NAMALWA (cell line): ENCODE results near the gene OR51V1.
A peak's percentile ranks its signal among the peaks of the same experiment; 100 is the strongest.
"Not testable (repeated sequence)": the region's sequence is repeated elsewhere in the genome, so short reads cannot be mapped to it uniquely, and the experiment has no call there.

ENCODE experiments used
- DNase-seq: peaks from one replicate; pipeline ENCODE4 v3.0.0-alpha.2; 2015; ENCODE audit warnings: low spot score

Gene OR51V1

GRCh38 chr11:5230266-5230665 lies 29.8 kb upstream of the OR51V1 start:
- no peak for DNase-seq

- DNase-seq = no peak
Measured at GRCh38 chr11:5229796-5230195, 29.3 kb upstream of the OR51V1 start.

GRCh38 chr11:5229356-5229755 lies 28.9 kb upstream of the OR51V1 start:
- no peak for DNase-seq

DNA sequence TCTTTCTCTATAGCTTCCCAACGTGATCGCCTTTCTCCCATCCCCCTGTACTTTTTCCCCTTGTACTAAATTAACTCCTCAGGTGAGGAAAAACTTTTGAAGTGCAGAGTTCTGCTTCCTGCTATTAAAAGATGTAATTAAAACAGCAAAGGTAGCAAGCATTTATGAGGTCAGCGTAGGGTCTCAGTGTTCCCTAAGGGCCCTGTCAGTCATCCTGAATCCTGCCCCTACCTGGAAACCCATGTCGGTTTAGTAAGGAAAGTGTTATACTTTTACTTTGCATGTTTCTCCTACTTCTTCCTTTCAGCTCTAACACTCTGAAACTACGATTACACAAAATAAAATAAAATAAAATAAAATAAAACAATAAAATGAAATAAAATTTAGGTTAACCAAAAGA lies 27.6 kb upstream of the OR51V1 start:
- no peak for DNase-seq

- no peak for DNase-seq
Measured at GRCh38 chr11:5227681-5228080, 27.2 kb upstream of the OR51V1 start.

GRCh38 chr11:5226732-5227310 lies 26.3 kb upstream of the OR51V1 start, which contains the start of gene HBB:
HBB (minus strand) TSS chr11:5227071; CDS start chr11:5227021, 50 bp downstream.
- no peak for DNase-seq

GRCh38 chr11:5225480-5225871 lies 25.0 kb upstream of the OR51V1 start:
- DNase-seq = no peak

- DNase-seq = no peak
Measured at GRCh38 chr11:5224538-5225479, 24.3 kb upstream of the OR51V1 start.

- no peak for DNase-seq
Measured at GRCh38 chr11:5223686-5224085, 23.2 kb upstream of the OR51V1 start.

DNA sequence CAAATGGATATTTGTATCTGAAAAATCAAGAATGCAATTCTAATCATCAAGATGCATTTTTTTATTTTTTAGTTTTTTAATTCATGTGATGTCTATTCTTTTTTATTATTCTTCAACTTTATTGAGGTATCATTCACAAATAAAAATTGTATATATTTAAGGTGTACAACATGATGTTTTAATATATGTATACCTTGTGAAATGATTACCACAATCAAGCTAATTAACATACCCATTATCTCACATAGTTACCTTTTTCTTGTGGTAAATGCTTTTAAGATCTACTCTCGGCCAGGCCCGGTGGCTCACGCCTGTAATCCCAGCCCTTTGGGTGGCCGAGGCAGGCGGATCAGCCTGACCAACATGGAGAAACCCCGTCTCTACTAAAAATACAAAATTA lies 22.7 kb upstream of the OR51V1 start:
- no peak for DNase-seq

GRCh38 chr11:5210376-5210885 lies 9.9 kb upstream of the OR51V1 start:
- no peak for DNase-seq

- peak; percentile 27 for DNase-seq
Measured at GRCh38 chr11:5204787-5205186, 4.3 kb upstream of the OR51V1 start.

DNA sequence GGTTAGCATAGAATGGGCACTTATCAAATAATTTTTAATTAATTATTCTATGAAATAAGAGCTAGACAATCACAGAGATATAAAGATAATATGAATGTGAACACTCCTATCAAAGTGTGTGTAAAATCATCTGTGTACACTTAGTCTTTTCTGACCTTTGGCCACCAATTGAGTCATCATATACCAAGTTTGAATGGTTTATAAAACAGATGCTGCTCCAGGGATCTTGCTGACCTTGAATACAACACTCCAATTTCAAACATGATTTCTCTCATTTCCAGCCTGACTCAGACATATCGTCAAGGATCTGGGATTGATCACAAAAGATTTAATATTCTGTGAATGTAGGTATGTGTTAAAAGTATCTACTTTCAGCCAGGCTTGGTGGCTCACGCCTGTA lies 2.9 kb upstream of the OR51V1 start:
- no peak for DNase-seq

DNA sequence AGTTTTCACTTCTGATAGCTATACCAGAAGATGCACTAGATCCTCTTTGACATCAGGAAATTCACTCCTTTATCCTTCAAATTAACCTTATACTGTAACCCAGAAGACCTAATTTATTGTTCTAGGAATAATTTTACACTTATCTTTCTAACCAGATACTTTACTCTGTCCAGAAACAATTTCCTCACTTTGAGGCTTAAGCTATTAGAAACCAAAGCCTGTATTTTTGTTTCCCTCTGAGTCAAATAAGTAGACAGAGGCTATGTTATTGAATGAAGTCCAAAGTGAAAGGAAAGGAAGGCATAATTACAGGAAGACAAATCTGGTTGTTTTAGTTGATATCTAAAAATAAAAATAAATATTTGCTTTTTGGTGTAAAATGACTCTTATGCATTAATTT lies 2.2 kb downstream of the OR51V1 start:
- DNase-seq = no peak

- no peak for DNase-seq
Measured at GRCh38 chr11:5197536-5197935, 2.9 kb downstream of the OR51V1 start.

GRCh38 chr11:5196731-5197130 lies 3.8 kb downstream of the OR51V1 start:
- DNase-seq = no peak

DNA sequence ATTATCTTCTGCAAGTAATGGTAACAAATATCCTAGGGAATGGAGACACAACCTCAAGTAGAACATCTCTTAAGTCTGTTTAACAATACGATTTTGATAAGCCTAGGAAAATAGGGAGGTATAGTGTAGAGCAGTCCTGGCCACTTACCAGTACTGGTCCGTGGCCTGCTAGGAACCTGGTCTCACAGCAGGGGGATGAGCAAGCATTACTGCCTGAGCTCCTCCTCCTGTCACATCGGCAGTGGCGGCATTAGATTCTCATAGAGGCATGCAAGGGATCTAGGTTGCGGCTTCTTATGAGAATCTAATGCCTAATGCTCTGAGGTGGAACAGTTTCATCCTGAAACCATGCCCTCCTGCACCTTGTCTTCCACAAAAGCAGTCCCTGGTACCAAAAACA lies 4.4 kb downstream of the OR51V1 start:
- no peak for DNase-seq

DNA sequence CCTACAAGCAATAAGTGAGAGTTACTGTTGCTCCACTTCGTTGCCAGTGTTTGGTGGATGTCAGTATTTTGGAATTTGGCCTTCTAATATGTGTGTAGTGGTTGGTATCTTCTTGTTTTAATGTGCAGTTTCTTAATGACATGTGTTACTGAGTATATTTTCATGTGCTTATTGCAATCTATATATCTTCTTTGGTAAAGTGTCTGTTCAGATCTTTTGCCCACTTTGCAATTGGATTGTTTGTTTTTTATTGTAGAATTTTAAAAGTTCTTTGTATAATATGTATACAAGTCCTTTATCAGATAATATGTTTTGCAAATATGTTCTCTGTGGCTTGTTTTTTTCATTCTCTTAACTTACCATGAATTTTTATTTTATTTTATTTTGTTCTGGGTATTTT lies 7.7 kb downstream of the OR51V1 start:
- no peak for DNase-seq

GRCh38 chr11:5188201-5188600 lies 12.3 kb downstream of the OR51V1 start:
- no peak for DNase-seq

- DNase-seq = no peak
Measured at GRCh38 chr11:5178046-5178837, 22.2 kb downstream of the OR51V1 start.

- DNase-seq = no peak
Measured at GRCh38 chr11:5174934-5175333, 25.5 kb downstream of the OR51V1 start.

DNA sequence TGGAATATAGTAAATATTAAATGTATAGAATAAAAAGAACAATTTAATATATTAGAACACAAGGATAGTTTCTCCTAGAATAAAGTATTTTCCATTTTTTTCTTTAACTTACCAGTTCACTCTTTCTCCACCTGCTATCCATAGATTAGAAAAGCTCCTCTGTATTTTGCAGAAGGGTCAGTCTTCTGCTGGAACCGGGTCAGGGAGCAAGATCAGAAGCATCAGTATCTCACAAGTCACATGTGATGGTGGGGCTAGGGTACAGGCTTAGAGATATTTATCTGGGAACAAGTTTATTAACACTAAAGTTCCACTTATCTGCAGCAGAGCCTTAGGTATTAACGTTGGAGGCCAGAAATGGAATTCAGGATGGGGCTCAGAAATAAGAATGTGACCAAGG lies 28.6 kb downstream of the OR51V1 start:
- DNase-seq = no peak

GRCh38 chr11:5165898-5166297 lies 34.6 kb downstream of the OR51V1 start:
- not testable (repeated sequence) for DNase-seq
